ACC112 (cell line): Measurements from ENCODE around the gene DHCR24.

Experiments
- H2AFZ ChIP-seq: fragments of 200-600 bp; sonication (generic); one replicate; pipeline ENCODE4 v1.6.0; 2017; ENCODE audit warnings: antibody characterized with exemption, low read length; ENCODE audit not compliant: unreplicated experiment
- H3K27ac ChIP-seq: fragments of 200-600 bp; sonication (generic); 2 replicates; pipeline ENCODE4 v1.5.1; 2014; ENCODE audit warnings: low read depth, mild to moderate bottlenecking, antibody characterized with exemption, low read length, moderate library complexity
- H3K27me3 ChIP-seq: fragments of 200-600 bp; sonication (generic); 2 replicates; pipeline ENCODE4 v1.6.1; 2014; ENCODE audit warnings: mild to moderate bottlenecking, antibody characterized with exemption, low read length, moderate library complexity, mixed read lengths; ENCODE audit not compliant: insufficient read depth
- H3K36me3 ChIP-seq: fragments of 200-600 bp; sonication (generic); 2 replicates; pipeline ENCODE4 v1.6.1; 2016; ENCODE audit warnings: mild to moderate bottlenecking, antibody characterized with exemption, low read length, moderate library complexity, mixed read lengths; ENCODE audit not compliant: insufficient read depth
- H3K4me1 ChIP-seq: fragments of 200-600 bp; sonication (generic); one replicate; pipeline ENCODE4 v1.6.1; 2016; ENCODE audit warnings: low read length, mixed read lengths; ENCODE audit not compliant: insufficient read depth, unreplicated experiment, control insufficient read depth
- H3K4me3 ChIP-seq: fragments of 200-600 bp; sonication (generic); 2 replicates; pipeline ENCODE4 v1.5.1; 2014; ENCODE audit warnings: mild to moderate bottlenecking, low read depth, low read length
- H3K79me2 ChIP-seq: fragments of 200-600 bp; sonication (generic); one replicate; pipeline ENCODE4 v1.6.0; 2016; ENCODE audit warnings: low read length; ENCODE audit not compliant: control insufficient read depth, unreplicated experiment, insufficient read depth

The DHCR24 gene

DNA sequence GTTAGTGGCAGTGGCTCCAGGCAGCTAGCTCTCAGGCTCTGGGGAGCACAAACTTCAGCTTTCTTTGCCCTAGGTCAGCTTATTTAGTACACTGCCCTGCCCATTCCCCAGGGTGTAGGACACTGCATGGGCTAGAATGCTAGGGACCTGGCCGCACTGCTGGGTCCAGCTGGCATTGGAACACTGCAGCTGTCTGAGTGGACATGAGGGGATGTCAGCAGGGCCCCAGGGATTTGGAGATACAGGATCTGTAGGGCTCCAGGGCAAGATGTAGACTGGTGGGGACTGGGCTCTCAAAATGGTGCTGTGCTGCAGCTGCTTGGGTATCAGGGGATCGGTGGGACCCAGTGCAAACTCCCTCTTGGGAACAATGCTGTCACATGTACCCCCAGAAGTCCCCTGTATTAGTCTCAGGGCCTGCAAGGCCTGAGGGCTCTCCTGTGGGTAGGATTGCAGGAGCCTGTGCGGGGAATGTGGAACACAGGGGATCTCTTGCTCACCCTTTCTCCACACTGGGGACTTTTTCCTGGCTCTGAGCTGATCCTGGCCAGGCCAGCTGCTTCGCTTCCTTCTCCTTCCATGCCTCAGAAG is 60.7 kb downstream of the DHCR24 start:
- Histone ChIP-seq H3K79me2 (no peaks in the 10 kb centered on the region), H3K4me3 (no peak overlapping the region), H3K36me3 (no peaks in the 10 kb centered on the region), H3K27ac (no peak overlapping the region), H3K4me1 (no peaks in the 10 kb centered on the region), H2AFZ (no peak overlapping the region), H3K27me3 (peaks cover 11% of the 10 kb centered on the region)

DNA sequence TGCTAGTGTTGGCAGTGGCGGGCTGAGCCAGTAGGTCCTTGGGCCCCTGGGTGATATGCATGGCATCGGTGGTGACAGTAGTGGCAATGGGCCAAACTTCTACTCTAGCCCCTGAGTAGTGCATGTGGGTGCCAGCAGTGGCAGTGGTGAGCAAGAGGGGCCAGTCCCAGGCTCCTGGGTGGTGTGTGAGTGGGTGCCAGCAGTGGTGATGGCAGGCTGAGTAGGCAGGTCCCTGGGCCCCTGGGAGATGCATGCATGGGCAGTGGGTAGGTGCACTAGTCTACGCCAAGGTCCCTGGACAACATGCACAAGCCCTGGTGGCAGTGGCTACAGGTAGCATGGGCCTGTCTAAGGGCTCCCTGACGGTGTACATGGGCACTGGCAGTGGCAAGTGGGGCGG is 61.3 kb downstream of the DHCR24 start:
- no peaks in the 10 kb centered on the region for H3K79me2 ChIP-seq
- no peak overlapping the region for H2AFZ ChIP-seq
- H3K4me3 ChIP-seq, result no peak overlapping the region
- H3K4me1 ChIP-seq, result no peaks in the 10 kb centered on the region
- H3K27ac ChIP-seq, result no peak overlapping the region
- H3K36me3 ChIP-seq, result no peaks in the 10 kb centered on the region
- peaks cover 6% of the 10 kb centered on the region for H3K27me3 ChIP-seq

DNA sequence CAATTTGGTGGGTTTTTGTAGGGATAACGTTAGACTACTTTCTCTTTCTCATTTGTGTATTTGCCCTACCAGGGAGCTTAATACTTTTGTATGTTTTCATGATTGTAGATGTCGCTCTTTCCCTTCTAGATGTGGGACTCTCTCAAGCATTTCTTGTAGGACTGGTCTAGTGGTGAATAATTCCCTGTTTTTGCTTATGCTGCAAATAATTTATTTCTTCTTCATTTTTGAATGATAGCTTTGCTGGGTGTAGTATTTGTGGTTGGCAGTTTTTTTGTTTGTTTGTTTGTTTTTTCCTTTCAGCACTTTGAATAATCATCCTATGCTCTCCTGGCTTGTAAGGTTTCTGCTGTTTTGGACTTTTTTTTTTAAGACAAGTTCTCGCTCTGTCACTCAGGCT is 63.3 kb downstream of the DHCR24 start:
- no peaks in the 10 kb centered on the region; the same call in 1 of the 2 replicates for H3K27me3 ChIP-seq
- no peak overlapping the region for H2AFZ ChIP-seq
- no peaks in the 10 kb centered on the region for H3K79me2 ChIP-seq
- H3K36me3 ChIP-seq, result no peaks in the 10 kb centered on the region
- H3K4me1 ChIP-seq, result no peaks in the 10 kb centered on the region
- no peak overlapping the region for H3K4me3 ChIP-seq
- H3K27ac ChIP-seq, result no peak overlapping the region

DNA sequence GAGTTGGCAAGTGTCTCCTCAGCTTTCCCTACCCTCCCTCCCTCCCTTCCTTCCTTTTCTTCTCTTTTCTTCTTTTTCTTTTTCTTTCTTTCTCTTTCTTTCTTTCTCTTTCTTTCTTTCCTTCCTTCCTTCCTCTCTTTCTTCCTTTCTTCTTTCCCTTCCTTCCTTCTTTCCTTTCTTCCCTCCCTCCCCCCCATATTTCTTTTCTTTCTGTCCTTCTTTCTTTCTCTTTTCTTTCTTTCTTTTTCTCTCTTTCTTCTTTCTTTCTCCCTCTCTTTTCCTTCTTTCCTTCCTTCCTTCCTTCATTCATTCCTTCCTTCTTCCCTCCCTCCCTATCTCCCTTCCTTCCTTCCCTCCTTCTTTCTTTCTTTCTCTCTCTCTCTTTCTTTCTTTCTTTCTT is 67.3 kb downstream of the DHCR24 start:
- H3K4me1 ChIP-seq, result no peaks in the 10 kb centered on the region
- peaks cover 4% of the 10 kb centered on the region; the same call in 1 of the 2 replicates for H3K27me3 ChIP-seq
- H3K27ac ChIP-seq, result no peak overlapping the region
- H3K36me3 ChIP-seq, result no peaks in the 10 kb centered on the region
- H2AFZ ChIP-seq, result no peak overlapping the region
- H3K4me3 ChIP-seq, result no peak overlapping the region
- no peaks in the 10 kb centered on the region for H3K79me2 ChIP-seq

DNA sequence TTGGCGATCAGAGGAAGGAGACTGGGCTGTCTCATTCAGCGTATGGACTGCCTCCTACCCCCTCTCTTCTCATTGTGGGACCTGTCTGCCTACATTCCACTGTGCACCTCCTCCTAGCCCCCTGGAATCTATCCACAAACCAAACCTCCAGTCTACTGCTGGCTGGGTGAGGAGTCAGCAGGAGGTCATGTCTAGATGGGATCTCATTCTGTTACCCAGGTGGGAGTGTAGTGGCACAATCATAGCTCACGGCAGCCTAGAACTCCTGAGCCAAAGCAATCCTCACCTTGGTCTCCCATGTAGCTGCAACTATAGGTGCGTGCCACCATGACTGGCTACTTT is 67.8 kb downstream of the DHCR24 start:
- Histone ChIP-seq H3K79me2 (no peaks in the 10 kb centered on the region), H3K27ac (no peak overlapping the region), H3K36me3 (no peaks in the 10 kb centered on the region), H3K27me3 (peaks cover 4% of the 10 kb centered on the region; the same call in 1 of the 2 replicates), H2AFZ (no peak overlapping the region), H3K4me1 (no peaks in the 10 kb centered on the region), H3K4me3 (no peak overlapping the region)

DNA sequence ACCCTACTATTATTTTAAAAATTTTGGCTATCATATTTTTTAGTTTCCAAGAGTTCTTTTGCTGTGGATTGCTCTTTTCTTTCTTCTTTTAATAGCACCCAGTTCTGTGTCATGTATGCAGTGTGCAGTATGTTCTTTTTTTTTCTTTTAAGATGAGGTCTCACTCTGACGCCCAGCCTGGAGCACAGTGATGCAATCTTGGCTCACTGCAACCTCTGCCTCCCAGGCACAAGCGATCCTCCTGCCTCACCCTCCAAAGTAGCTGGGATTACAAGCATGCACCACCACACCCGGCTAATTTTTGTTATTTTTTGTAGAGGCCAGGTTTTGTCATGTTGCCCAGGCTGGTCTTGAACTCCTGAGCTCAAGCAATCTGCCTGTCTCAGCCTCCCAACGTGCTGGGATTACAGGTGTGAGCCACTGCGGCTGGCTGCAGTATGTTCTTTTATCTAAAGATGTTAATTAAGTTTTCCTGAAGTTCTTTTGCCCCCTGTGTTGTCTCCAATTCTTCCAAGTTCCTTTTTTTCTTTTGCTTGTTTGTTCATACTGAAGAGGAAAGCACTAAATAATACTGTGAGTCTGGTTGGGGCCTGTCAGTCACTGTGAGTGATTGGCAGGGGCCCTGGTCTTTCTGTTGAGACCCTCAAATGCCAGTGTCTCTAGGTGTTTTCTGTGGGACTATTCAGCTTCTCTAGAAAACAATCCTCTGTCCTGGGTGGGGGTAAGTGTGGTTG is 68.4 kb downstream of the DHCR24 start:
- Histone ChIP-seq H2AFZ (no peak overlapping the region), H3K27me3 (peaks cover 4% of the 10 kb centered on the region; the same call in 1 of the 2 replicates), H3K4me3 (no peak overlapping the region), H3K27ac (no peak overlapping the region), H3K79me2 (no peaks in the 10 kb centered on the region), H3K4me1 (no peaks in the 10 kb centered on the region), H3K36me3 (no peaks in the 10 kb centered on the region)

DNA sequence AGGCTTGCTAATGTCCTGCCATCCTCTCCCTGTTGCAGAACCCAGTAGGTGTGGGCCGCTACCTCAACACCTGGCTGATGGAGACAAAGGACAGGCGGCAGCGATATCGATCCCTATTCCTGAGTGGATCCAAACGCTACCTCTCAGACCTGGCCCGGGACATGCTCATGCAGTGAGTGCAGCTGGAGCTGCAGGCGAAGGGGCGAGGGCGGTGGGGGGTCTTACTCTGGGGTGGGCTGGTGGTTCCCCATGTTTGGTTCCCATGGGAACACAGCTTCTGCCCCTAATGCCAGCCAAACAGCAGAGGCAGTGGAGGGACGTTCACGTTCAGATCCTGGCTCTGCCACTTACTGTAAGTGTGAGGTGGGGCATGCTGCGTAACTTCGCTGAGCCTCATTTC is 70.0 kb downstream of the DHCR24 start:
- Histone ChIP-seq H3K27ac (no peak overlapping the region), H3K27me3 (peaks cover 4% of the 10 kb centered on the region; the same call in 1 of the 2 replicates), H3K4me3 (no peak overlapping the region), H3K79me2 (no peaks in the 10 kb centered on the region), H3K36me3 (no peaks in the 10 kb centered on the region), H2AFZ (no peak overlapping the region), H3K4me1 (no peaks in the 10 kb centered on the region)

DNA sequence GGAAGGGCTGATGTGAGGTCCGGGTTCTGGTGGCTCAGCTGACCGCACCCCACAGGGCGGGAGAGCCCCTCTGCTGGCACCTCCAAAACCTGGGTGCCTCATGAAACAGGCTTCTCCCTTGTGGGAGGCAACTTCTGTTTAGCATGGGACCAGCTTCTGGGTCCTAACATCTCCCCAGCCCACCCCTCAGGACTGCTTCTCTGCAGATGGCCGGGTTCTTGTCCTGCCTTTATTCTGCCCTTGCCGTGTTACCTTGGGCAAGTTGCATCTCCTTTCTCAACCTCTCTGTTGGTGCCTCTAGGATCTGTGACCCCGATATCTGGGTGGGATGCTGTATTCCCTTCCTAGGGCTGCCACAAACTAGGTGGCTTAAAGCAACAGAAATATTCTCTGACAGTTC is 70.9 kb downstream of the DHCR24 start:
- Histone ChIP-seq H3K27ac (no peak overlapping the region), H3K4me3 (no peak overlapping the region), H3K4me1 (no peaks in the 10 kb centered on the region), H3K36me3 (no peaks in the 10 kb centered on the region), H3K79me2 (no peaks in the 10 kb centered on the region), H2AFZ (no peak overlapping the region), H3K27me3 (peaks cover 4% of the 10 kb centered on the region; the same call in 1 of the 2 replicates)

DNA sequence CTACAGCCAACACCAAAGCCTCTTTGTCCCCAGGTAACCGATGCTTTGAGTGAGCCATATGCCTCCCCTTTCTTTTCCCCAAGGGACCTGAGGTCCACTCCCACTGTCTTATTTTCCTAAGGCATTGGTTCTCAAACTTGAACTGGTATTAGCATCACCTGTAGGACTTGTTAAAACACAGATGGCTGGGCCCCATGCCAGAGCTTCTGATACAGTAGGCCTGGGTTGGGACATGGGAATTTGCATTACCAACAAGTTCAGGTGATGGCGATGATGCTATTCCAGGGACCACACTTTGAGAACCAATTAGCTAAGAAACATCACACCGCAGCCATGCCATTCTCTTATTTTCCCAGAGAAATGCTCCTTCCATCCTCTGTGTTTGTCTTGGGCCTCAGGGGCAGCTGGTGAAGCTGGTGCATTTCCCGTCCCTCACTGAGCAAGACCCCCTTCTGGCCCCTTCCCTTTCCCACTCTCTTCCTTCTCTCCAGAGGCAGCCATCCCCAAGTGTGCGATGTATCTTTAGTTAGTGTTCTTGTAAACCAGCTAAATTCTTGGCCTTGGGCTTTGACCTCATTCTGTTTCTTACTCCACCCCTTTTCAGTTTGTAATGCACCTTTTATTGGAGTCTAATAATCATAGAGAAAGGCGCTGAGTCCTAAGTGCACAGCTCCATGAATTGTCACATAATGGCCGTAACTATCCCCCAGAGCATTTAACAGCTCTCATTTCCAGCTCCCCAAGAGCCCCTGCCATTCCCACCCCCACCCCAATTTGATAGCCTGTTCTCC is 71.7 kb downstream of the DHCR24 start:
- no peak overlapping the region for H3K4me3 ChIP-seq
- no peak overlapping the region for H2AFZ ChIP-seq
- peaks cover 4% of the 10 kb centered on the region; the same call in 1 of the 2 replicates for H3K27me3 ChIP-seq
- no peaks in the 10 kb centered on the region for H3K4me1 ChIP-seq
- no peaks in the 10 kb centered on the region for H3K79me2 ChIP-seq
- no peak overlapping the region for H3K27ac ChIP-seq
- no peaks in the 10 kb centered on the region for H3K36me3 ChIP-seq

DNA sequence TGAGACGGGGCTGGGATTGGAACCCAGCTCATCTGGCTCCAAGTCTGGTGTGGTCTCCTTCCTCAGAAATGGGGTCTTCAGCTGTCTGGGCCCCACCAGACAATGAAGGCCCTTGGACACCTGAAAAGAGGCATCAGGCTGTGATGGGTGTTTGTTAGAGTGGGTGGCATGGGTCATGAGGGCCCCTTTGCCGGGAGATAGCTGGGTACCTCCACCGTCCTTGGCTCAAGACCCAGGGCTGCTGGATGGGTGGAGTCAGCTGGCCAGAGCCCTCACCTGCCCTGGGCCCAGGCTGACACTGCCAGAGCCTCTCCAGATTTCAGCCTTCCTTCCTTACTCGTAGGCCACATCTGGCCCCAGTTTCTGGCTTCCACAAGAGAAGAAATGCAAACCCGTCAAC is 72.4 kb downstream of the DHCR24 start:
- Histone ChIP-seq H2AFZ (no peak overlapping the region), H3K4me3 (no peak overlapping the region), H3K27ac (no peak overlapping the region), H3K36me3 (no peaks in the 10 kb centered on the region), H3K27me3 (peaks cover 4% of the 10 kb centered on the region; the same call in 1 of the 2 replicates), H3K4me1 (no peaks in the 10 kb centered on the region), H3K79me2 (no peaks in the 10 kb centered on the region)
